Mammary epithelial cell (primary cell): ENCODE measurements around the gene ARHGAP15.

Experiments used
- CTCF ChIP-seq, 2 donors: IDR thresholded peaks in 1 of 2; conservative IDR thresholded peaks in 1 of 2; 2 replicates each; pipeline ENCODE4 v1.5.1; 2011 to 2012; ENCODE audit warnings: inconsistent platforms in 2 of 2, low read length in 2 of 2, mild to moderate bottlenecking in 2 of 2, control low read depth in 1 of 2, low read depth in 1 of 2; ENCODE audit not compliant: insufficient read depth in 1 of 2; ENCODE audit errors: extremely low read depth in 1 of 2
- EZH2 ChIP-seq: IDR thresholded peaks from 2 replicates; pipeline ENCODE4 v1.6.1; 2012; ENCODE audit warnings: low read length, inconsistent platforms, borderline replicate concordance

- no peak for TF ChIP-seq CTCF (conservative IDR thresholded peaks at IDR 0.05 in 1 of 2, IDR thresholded peaks at IDR 0.05 in 1 of 2; ENCODE audit: extremely low read depth in 1 of 2, insufficient read depth in 1 of 2, low read depth in 1 of 2, low read length in 2 of 2)
- TF ChIP-seq EZH2 = no peak
These were observed 629.6 kb downstream of the ARHGAP15 start for GRCh38 chr2:143758629-143759330.
